NK-92 treated with Interleukin-12 subunit alpha and Interleukin-12 subunit beta, amount 100 ng/mL, for 24 hours (cell line): ENCODE measurements around the gene IMPDH1.

Source experiments
- DNase-seq: peaks from one replicate; lab custom pipeline; 2025; lab: John Stamatoyannopoulos, UW

The IMPDH1 gene

DNA sequence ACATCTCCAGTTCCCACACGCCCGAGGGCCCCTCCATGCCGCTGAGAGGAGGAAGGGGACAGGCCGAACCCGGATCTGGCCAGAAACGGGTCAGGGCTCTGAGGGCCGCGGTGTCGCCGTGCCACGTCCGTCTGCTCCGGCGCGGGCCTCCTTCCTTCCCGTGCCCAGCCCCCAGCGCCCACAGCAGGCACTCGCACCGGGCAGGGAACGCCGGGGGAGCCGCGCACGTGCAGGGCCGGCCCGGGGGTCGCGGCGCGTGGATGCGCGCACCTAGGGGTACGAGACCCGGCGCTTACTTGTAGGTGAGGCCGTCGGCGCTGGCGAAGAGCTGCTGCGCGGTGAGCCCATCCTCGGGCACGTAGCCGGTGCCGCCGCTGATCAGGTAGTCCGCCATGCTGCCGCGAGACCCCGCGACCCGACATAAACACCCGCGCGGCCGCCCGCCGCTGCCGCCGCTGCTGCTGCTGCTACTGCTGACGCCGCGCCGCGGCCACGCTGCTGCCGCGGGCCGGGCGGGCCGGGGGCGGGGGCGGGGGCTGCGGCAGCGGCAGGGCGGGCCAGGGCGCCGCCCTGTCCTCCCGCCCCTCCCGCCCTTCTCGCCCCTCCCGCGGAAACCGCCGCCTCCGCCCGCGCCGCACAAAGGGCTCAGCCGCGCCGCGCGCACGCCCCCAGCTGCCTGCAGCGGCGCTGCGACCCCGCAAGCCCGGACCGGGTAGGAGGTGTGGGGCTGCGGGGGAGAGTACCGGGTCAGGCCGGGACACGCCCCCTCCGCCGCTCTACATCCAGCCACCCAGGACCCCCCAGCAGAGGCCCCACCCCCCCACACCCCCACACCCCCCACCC is 4.1 kb downstream of the IMPDH1 start:
- no peak for DNase-seq

DNA sequence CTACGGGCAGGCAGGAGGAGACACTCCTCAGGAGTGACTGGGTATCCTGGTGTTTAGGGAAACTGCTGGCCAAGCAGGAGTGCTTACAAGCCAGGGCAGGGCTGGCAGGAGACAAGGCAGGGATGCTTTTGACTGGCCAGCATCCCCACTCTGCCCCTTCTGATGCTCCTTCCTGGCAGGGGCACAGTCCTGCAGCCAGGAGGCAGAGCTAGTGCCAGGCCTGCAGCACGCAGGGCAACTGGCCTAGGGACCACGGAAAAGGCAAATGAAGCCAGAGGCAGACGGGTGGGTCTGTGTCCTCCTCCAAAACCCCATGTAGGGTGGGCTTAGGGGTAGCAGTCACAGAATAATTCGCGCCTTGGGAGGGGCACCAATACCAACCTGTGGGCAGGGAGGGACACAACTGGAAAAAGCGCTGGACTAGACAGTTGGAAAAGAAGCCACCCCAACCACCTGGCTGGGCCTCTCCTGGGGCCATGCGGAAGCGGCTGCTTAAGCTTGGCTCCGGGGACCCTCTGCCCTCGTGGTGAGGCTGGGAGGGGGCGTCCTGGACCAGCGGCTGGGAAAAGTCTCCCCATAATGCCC is 4.8 kb downstream of the IMPDH1 start:
- no peak for DNase-seq

DNA sequence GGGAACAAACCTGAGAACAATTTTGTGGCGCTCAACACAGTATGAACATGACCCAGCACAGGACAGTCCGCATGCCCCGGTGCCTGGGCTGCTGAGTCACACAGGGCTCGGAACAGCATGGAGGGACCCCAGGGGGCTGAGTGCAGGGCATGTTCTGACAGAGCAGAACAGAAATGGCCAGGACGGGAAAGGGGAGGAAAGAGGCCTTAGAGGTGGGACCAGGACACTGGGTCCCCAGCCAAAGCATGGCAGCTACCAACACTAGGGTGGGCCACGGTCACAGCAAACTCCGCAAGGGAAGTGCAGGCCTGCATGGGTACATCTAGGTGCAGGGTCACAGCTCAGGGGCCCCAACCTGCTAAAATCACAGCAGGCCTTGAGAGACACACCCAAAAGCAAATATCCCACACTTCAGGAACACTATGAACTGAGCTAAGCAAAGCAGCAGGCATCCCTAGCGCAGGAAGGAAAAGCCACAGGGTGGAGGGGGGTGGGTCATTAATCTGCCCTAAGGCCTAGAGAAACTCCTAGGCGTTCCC is 5.6 kb downstream of the IMPDH1 start:
- DNase-seq = no peak

DNA sequence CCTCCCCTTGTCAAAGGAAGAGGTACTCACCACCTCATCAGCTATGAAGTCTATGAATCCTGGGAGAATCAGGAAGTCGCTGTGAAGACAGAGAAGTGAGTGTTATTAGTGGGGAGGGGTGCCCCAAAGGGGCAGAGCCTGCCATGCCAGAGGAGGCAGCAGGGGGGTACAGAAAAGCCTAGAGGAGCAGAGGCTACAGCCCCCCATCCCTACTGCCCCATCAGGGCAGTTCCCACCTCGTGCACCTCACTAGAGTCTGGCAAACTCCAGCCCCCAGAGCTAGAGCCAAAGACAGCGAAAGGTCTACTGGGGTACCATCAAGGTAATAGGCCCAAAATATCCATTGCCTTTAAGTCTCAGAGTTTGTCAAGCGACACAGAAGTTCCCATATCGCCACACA is 6.1 kb downstream of the IMPDH1 start:
- no peak for DNase-seq

DNA sequence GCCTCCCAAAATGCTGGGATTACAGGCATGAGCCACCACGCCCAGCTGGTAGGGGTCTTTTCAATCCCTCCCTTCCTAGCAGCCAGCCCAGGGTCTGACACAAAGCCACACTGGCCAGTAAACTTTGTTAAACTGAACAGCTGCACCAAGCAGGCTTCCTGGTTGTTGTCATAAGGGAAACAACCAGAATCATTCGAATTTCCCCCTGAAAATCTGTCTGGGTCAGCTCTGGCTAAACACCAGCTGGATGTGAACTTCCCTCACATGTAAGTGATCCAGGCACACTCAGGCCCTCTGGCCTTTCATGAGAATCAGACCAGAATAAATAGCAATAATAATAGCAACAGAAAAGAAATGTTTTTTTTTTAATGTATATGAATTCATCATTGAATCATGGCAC is 7.4 kb downstream of the IMPDH1 start:
- DNase-seq = no peak

DNA sequence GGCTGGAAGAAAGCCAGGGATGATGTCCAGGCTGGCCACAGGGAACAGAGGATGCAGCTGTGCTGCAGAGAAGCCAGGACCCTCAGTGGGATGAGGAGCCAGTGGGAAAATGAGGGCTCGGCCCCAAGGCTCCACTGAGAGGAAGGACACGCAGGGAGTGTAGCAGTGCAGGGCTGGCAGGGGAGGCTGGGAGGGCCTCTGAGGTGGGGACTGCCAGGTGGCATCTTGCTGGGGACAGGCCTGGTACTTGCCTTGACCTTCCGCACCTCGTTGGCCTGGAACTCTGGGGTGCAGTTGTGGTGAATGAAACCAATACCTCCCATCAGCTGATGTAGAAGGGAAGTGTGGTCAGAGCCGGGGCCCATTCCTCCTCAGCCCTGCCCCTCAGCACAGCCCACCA is 9.2 kb downstream of the IMPDH1 start:
- DNase-seq = no peak

DNA sequence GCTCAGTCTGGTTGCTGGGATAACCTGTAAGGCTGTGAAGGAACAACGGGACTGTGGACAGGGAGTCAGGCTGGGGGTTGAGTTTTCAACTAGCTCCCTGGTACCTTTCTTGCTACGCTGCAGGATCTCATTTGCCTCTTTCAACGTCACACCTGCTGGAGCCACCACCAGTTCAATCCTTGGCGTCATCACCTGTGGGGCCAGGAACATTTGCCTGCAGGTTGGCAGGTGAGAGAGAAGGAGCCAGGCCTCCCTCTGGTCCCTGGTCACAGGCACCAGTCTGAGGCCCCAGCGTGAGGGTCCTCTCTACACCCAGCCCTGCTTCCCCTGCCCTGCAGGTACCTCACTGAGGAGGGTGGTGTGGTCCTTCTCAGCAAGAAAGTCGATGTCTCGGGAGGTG is 9.8 kb downstream of the IMPDH1 start:
- no peak for DNase-seq

DNA sequence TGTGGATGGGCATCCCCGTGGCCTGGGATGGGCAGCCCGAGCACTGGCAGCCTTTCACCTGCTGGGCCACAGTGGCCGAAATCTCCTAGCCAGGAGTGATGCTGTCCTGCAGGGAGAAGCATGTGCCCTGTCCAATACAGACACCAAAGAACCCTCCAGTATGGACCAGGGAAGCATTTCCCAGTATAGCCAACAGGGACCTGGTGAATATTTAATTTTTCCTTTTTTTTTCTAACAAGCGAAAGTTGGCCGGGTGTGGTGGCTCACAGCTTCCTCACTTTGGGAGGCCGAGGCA is 11.0 kb downstream of the IMPDH1 start:
- no peak for DNase-seq

DNA sequence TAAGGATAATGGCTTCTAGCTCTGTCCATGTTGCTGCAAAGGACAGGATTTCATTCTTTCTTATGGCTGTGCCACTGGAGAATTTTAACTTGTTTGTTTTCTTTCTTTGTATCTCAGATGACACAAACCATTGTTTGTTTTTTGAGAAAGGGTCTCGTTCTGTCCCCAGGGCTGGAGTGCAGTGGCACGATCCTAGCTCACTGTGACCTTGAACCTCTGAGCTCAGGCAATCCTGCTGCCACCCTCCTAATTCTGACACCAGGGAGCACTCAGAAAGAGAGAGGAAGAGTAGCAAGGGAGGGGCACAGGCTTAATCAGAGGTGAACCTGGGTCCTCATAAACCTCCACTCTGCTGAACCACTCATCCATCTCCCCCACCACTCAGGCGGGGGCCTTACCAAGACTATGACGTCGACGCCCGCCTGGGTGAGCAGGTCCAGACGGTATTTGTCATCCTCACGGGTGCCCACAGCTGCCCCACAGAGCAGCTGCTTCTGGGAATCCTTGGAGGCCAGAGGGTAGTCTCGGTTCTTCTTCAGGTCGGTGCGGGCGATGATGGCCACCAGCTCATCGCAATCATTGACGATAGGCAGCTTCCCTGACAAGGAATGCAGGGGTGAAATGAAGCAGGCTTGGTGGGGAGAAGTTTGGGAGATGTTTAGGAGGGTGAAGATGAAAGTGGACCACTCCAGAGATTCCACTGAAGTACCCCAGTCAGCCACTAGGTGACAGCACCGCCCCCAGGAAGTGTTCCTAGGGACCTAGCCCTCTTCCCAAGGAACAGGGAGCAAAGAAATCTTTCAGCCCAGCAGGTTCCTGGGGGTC is 11.6 kb downstream of the IMPDH1 start:
- peak; percentile 32 for DNase-seq

DNA sequence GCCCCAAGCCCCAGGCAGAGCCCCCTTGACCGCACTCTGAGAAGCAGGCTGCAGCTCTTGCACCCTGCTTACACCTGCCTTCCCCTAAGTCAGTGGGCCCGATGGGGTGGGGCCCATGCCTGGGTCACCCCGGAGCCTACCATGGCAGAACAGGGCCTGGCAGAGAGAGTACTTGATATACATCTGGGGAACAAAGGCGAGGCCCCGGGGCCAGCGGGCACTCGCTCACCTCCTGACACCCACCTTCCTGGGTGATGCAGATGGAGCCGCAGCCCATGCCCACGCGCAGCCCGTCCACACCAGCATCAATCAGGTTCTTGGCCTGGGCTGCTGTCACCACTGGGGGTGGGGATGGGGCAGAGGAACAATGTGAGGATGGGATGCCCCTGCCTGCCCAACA is 13.4 kb downstream of the IMPDH1 start:
- DNase-seq = no peak

DNA sequence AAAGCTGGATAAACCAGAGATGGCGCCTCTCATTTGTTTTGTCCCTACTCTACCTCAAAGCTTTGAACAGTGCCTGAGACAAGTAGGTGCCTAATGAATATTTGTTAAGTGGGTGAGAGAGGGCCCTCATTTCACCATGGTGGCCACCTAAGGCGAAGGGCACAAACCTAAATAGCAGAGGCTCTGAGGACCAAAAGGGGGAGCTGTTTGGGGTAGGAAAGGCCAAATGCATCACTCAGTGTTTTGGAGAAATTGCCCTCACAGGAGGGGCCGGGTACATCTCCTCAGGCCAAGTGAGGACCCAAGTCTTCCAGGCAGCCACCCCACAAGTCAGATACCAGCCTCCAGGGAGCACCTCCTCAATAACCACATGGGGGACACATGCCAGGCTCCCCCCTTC is 14.0 kb downstream of the IMPDH1 start:
- no peak for DNase-seq

DNA sequence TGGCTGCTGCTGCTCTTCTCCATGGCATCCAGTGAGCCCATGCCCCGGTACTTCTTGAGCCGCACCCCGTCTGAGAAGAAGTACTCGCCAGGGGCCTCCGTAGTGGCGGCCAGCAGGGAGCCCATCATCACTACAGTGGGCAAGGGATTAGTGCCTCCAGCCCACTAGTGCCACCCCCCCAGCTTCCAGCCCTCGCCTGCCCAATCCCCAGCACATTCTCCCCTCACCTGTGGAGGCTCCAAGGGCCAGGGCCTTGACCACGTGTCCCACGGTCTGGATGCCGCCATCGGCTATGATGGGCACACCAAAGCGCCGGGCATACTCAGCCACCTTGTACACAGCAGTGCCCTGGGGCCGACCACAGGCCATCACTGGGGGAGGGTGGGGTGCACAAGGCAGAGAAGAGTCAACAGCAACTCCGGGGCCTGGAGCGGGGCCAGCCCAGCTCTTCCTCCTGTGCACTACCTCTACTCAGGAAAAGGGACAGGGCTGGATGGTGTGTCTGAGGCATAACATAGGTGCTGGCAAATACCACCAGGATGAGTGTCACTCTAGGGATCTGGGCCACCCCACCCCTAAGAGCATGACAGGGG is 14.8 kb downstream of the IMPDH1 start:
- DNase-seq = no peak

DNA sequence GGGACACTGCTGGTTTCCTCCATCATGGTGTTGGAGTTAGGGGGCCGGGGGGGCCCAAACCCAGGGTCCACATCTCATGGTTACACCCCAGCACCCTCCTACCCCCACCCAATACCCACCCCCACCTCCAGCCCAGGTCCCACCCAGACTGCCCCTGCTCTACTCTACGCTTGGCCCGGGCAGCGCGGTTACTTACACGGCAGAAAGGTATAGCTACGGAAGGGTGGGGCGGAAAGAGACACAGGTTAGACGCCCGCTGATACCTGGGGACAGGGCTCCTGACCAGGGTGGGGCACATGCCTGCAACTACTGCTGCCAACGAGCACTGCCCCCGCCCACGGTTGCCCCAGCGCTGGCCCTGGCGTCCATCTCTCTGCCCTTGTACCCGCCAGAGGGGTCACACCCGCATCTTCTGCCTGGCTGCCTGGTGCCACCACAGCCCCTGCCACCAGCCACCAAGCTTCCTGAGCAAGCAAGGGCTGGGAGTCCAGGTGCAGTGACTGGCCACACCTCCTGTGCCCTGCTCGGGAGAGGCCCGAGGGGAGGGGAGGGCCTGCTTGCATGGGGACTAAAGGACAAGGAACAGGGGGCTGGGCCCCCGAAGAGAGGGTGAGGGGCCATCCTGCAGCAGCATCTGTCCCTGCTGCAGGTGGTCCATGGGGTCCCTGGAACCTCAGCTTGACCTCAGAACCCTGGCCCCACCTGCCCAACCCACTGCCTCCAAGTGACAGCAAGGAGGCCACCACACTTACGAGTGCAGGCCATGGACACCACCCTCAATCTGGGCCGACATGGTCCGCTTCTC is 16.1 kb downstream of the IMPDH1 start:
- DNase-seq = no peak

DNA sequence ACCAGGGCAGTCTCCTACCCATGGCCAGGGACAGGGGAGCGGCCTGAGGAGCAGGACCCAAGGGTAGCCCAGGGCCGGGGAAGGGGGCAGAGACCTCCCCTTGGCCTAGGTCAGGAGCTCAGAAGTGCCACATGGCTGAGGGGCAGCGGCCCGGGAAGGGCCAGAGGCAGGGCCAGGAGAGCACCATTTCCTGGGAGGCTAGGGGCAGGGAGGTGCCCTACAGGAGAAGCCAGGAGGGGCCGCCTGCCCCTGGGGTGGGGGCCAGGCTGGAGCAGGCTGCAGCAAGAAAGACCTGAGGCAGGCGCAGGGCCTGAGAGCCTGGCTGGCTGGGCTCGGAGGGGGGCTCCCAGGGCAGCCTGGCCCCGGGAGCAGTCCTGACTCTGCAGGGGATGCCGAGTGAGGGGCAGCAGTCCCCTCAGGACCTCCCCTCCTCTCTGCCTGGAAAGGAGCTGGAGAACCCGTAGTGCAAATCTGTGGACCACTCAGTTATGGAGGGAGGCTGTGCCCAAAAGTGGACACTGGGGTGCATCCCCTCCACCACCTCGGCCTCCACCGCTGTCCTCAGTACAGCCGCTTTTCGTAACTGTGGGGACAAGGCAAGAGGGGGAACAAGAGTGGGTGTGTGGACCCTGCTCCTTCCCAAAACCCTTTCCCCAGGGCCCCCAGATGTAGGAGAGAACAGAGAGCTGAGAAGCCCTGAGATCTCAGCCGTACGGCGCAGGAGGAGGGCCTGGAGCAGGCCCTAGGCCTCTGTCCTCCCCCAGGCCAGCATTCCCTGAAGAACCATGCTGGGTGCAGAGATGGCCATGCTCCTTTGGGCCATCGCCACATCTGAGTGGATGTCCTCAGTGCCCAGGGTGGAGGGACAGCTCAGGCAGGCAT is 17.1 kb downstream of the IMPDH1 start:
- no peak for DNase-seq

DNA sequence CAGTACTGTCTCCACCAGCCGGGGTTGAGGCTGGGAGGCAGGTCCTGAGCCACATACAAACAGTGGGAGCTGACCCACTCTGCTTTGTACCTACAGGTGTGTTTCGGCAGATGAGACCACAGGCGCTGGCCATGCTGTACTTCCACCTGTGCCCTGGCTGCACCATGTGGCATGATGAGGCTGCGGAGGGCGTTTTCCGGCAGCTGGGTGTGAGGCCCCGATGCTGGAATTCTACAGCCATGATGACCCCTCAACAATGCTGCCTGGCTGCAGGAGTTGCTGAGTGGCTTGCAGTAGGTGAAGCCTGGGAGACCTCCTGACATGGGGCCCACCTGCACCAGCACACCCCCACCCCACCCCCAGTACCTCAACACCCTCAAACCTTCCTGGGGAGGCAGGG is 18.0 kb downstream of the IMPDH1 start:
- DNase-seq = no peak

DNA sequence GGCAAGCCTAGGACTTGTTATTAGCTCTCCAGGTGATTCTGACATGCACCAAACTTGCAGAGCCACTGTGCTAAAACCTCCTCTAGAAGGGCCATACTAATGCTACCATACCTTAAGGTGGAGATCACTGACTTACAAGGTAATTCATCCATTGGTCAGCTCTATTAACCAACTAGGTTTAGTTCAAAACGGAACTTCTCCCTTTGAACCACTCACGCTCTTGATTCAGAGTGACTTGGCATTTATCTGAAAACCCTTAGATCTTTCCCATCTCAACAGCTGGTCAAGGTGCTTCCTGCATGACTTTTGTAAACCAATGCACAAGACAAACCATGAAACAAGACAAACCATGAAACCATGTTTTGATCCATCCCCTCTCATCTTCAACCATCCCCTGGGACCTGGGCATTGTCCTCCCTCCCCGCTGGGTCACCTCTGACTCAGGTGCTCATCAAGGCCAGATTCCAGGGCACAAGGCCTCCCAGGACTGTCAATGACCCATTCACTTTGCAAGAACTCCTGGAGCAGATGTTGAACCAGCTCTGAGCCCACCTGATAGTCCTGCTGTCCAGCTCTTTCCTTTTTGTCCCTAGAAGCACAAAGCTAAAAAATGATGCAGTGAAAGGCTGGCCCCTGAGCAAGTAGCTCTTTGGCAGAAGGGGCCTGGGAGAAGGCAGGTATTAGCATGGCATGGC is 18.8 kb downstream of the IMPDH1 start:
- DNase-seq = no peak

DNA sequence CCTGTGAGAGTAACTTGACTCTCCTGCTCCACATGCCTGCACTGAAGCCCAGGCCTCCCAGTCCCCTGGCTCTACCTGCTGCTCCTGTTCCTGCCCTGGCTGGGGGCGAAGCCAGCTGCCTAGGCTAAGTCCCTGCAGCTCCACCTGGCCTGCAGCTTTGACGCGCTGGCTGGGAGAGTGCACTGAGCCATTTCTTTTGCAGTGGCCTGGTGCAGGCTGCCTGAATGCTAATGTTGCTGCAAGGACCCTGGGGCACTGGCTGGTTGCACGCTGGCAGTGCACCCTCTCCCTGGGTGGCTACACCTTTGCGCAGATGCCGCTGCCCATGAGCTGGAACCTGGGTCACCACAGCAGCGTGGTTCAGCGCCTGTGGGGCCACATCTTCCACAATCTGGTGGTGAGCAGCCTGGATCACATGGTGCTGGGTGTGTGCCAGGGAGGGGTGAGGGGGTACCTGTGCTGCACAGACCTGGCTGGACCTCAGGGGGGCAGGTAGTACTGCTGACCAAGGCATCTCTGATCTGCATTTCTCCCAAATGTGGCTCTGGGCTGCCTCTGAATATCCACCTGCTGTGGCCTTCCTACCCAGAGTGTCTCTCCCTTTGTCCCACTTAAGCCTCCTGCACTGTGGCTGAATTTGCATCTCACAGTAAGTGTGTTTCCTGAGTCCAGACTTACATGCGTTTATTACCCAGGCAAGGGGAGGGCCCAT is 20.0 kb downstream of the IMPDH1 start:
- no peak for DNase-seq

DNA sequence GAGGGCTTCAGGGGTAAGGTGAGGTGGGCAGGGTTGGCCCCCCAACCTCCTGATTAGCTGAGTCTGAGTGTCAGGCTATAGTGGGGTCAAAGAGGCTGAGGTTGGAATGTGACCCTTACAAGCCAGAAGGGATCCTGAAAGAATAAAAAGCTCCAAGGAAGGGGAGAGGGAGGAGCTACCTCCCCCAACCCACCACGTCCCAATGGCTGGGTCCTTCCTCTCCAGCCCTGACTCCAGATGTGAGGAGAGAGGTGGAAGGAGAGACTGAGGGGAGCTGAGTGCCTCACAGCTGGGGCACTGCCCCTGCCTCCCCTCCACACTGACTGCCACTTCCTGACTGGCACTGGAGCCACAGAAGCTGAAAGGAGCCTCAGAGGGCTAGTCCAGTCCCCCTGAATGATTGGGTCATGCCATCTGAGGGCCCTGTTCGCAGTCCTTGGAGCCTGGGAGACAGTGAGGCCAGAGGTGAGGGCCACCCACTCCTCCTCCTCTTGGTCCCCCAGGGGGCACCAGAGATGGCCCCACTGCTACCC is 20.6 kb downstream of the IMPDH1 start:
- DNase-seq = no peak

DNA sequence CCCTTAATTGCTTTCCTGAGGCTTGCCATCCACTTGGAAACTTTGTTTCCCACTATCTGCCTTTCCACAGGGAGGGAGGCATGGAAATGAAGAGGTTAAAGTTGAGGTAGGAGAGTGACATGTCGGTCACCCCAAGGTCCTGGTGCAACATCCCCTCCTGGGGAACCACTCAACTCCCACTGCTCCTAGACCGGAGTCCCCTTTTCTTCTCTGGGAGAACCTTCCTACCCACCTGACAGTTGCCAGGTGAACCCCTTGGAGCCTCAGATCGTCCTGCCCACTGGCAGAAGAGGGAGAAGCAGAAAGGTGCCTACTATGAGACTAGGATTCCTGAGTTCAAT is 21.7 kb downstream of the IMPDH1 start:
- no peak for DNase-seq
